H1 (cell line): ENCODE data around the gene HCST. TPM values are rescaled to one million over a fixed set of nuclear protein-coding genes. Genes with fewer than 3 reads are reported as not detected.

Source experiments
- CEBPB ChIP-seq: IDR thresholded peaks from 2 replicates; pipeline ENCODE4 v1.6.1; 2012; ENCODE audit warnings: low read depth, low read length
- GABPA ChIP-seq: IDR thresholded peaks from 2 replicates; pipeline ENCODE4 v1.6.1; 2011; ENCODE audit warnings: mild to moderate bottlenecking, low read length, moderate library complexity, borderline replicate concordance; ENCODE audit not compliant: insufficient read depth
- SUZ12 ChIP-seq: fragments of 200-600 bp; sonication (generic); IDR thresholded peaks from 2 replicates; pipeline ENCODE4 v1.6.1; 2012; ENCODE audit warnings: mild to moderate bottlenecking, inconsistent platforms, low read length, moderate library complexity, mixed read lengths
- USF2 ChIP-seq: IDR thresholded peaks from 2 replicates; pipeline ENCODE4 v1.6.1; 2011; ENCODE audit warnings: low read length, improper control_type of control experiment
- ZNF274 ChIP-seq: IDR thresholded peaks from 2 replicates; pipeline ENCODE4 v1.7.0; 2012; ENCODE audit warnings: low read length, borderline replicate concordance; ENCODE audit errors: extremely low read depth
- polyA plus RNA-seq, 7 experiments: library from polyadenylated mRNA; depleted of rRNA in 3 of 7; stranded (reverse) in 5 of 7; unstranded in 2 of 7; fragments of >200 nt in 5 of 7; fragments of 200-250 nt in 2 of 7; gene quantifications; 1 replicate in 5 of 7; 2 replicates in 1 of 7; 4 replicates in 1 of 7; pipeline versions ENCODE4 v1.2.1 to v1.2.3, GENCODE V29; 2011 to 2013; ENCODE audit warnings: missing spikeins in 2 of 7, mixed read lengths in 2 of 7
- total RNA-seq: library from RNA; stranded (reverse); fragmentation: NEBNext Ultra II Directional; extraction: Animal tissue kit (Norgen Biotek cat#: 25700); gene quantifications from 2 replicates; pipeline ENCODE4 v1.2.1, GENCODE V29; 2021
- TF ChIP-seq, protein P1 (sequence below): fragments of 300-600 bp; sonication (generic); IDR thresholded peaks from 2 replicates; pipeline ENCODE4 v1.7.1; 2012; ENCODE audit warnings: low read length, moderate library complexity, mild to moderate bottlenecking, inconsistent platforms; ENCODE audit not compliant: insufficient replicate concordance
- TF ChIP-seq, protein P2 (sequence below): IDR thresholded peaks from 2 replicates; pipeline ENCODE4 v1.6.1; 2012; ENCODE audit warnings: low read length, inconsistent platforms
- TF ChIP-seq, protein P3 (sequence below): IDR thresholded peaks from 2 replicates; pipeline ENCODE4 v1.6.1; 2012; ENCODE audit warnings: inconsistent platforms

The HCST gene
- total and polyA plus RNA-seq, 2 of the 8 experiments (the other 6 are each of a cell fraction or from before 2014, with no cell fraction given): 2.8 TPM; not detected in 1

DNA sequence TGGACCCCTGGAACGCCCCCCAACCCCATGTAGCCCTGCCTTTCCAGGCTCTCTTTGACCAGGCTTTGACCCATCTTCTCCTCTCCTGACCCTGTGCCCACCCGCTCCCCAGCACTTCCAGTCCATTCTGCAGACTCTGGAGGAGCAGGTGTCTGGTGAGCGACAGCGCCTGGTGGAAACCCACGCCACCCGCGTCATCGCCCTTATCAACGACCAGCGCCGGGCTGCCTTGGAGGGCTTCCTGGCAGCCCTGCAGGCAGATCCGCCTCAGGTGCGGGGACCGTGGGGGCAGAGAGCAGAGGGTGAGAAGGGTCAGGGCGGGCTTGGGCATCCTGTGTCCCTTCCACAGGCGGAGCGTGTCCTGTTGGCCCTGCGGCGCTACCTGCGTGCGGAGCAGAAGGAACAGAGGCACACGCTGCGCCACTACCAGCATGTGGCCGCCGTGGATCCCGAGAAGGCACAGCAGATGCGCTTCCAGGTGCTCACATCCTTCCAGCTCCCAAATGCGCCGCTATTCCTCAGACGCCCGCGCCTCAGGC is 27.9 kb upstream of the HCST start (continued):
- TF ChIP-seq, protein P1, sequence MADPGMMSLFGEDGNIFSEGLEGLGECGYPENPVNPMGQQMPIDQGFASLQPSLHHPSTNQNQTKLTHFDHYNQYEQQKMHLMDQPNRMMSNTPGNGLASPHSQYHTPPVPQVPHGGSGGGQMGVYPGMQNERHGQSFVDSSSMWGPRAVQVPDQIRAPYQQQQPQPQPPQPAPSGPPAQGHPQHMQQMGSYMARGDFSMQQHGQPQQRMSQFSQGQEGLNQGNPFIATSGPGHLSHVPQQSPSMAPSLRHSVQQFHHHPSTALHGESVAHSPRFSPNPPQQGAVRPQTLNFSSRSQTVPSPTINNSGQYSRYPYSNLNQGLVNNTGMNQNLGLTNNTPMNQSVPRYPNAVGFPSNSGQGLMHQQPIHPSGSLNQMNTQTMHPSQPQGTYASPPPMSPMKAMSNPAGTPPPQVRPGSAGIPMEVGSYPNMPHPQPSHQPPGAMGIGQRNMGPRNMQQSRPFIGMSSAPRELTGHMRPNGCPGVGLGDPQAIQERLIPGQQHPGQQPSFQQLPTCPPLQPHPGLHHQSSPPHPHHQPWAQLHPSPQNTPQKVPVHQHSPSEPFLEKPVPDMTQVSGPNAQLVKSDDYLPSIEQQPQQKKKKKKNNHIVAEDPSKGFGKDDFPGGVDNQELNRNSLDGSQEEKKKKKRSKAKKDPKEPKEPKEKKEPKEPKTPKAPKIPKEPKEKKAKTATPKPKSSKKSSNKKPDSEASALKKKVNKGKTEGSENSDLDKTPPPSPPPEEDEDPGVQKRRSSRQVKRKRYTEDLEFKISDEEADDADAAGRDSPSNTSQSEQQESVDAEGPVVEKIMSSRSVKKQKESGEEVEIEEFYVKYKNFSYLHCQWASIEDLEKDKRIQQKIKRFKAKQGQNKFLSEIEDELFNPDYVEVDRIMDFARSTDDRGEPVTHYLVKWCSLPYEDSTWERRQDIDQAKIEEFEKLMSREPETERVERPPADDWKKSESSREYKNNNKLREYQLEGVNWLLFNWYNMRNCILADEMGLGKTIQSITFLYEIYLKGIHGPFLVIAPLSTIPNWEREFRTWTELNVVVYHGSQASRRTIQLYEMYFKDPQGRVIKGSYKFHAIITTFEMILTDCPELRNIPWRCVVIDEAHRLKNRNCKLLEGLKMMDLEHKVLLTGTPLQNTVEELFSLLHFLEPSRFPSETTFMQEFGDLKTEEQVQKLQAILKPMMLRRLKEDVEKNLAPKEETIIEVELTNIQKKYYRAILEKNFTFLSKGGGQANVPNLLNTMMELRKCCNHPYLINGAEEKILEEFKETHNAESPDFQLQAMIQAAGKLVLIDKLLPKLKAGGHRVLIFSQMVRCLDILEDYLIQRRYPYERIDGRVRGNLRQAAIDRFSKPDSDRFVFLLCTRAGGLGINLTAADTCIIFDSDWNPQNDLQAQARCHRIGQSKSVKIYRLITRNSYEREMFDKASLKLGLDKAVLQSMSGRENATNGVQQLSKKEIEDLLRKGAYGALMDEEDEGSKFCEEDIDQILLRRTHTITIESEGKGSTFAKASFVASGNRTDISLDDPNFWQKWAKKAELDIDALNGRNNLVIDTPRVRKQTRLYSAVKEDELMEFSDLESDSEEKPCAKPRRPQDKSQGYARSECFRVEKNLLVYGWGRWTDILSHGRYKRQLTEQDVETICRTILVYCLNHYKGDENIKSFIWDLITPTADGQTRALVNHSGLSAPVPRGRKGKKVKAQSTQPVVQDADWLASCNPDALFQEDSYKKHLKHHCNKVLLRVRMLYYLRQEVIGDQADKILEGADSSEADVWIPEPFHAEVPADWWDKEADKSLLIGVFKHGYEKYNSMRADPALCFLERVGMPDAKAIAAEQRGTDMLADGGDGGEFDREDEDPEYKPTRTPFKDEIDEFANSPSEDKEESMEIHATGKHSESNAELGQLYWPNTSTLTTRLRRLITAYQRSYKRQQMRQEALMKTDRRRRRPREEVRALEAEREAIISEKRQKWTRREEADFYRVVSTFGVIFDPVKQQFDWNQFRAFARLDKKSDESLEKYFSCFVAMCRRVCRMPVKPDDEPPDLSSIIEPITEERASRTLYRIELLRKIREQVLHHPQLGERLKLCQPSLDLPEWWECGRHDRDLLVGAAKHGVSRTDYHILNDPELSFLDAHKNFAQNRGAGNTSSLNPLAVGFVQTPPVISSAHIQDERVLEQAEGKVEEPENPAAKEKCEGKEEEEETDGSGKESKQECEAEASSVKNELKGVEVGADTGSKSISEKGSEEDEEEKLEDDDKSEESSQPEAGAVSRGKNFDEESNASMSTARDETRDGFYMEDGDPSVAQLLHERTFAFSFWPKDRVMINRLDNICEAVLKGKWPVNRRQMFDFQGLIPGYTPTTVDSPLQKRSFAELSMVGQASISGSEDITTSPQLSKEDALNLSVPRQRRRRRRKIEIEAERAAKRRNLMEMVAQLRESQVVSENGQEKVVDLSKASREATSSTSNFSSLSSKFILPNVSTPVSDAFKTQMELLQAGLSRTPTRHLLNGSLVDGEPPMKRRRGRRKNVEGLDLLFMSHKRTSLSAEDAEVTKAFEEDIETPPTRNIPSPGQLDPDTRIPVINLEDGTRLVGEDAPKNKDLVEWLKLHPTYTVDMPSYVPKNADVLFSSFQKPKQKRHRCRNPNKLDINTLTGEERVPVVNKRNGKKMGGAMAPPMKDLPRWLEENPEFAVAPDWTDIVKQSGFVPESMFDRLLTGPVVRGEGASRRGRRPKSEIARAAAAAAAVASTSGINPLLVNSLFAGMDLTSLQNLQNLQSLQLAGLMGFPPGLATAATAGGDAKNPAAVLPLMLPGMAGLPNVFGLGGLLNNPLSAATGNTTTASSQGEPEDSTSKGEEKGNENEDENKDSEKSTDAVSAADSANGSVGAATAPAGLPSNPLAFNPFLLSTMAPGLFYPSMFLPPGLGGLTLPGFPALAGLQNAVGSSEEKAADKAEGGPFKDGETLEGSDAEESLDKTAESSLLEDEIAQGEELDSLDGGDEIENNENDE: no peak
- TF ChIP-seq, protein P2, sequence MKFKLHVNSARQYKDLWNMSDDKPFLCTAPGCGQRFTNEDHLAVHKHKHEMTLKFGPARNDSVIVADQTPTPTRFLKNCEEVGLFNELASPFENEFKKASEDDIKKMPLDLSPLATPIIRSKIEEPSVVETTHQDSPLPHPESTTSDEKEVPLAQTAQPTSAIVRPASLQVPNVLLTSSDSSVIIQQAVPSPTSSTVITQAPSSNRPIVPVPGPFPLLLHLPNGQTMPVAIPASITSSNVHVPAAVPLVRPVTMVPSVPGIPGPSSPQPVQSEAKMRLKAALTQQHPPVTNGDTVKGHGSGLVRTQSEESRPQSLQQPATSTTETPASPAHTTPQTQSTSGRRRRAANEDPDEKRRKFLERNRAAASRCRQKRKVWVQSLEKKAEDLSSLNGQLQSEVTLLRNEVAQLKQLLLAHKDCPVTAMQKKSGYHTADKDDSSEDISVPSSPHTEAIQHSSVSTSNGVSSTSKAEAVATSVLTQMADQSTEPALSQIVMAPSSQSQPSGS: no peak
- TF ChIP-seq CEBPB (no peak), GABPA (no peak), SUZ12 (no peak), USF2 (no peak), ZNF274 (no peak)
- TF ChIP-seq, protein P3, sequence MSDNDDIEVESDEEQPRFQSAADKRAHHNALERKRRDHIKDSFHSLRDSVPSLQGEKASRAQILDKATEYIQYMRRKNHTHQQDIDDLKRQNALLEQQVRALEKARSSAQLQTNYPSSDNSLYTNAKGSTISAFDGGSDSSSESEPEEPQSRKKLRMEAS: no peak
